Naive thymus-derived CD8-positive, alpha-beta T cell (primary cell): ENCODE measurements around the gene SPHK2. TPM values are rescaled to one million over a fixed set of nuclear protein-coding genes. Genes with fewer than 3 reads are reported as not detected.
A peak's percentile ranks its signal among the peaks of the same experiment; 100 is the strongest.

Experiments used
- ATAC-seq, 2 donors: fragments of 150-1000 bp; cut with Tn5 transposase in 1 of 2; sonication (Bioruptor Pico), chemical (Tn5 transposase) in 1 of 2; 1 replicate in 1 of 2; 2 replicates in 1 of 2; pipeline ENCODE4 v1.10.0; 2021; ENCODE audit warnings: mild to moderate bottlenecking in 2 of 2, moderate library complexity in 2 of 2
- POLR2A ChIA-PET: fragments of 350-600 bp; sonication (Branson Sonifier 250); formaldehyde crosslinking; loops from one replicate; lab custom pipeline; 2021; ENCODE audit warnings: antibody characterized with exemption; lab: Charles Lee
- DNase-seq, 10 donors: peaks; one replicate each; pipeline versions ENCODE4 v3.0.0 to v3.0.0-alpha.2; 2020 to 2022
- H3K27ac Mint-ChIP-seq, 10 donors: one replicate each; pipeline ENCODE4 v1.8.0; 2020 to 2022; ENCODE audit warnings: mild to moderate bottlenecking in 10 of 10, mixed read lengths in 10 of 10, moderate library complexity in 4 of 10, inconsistent platforms in 1 of 10
- H3K27me3 Mint-ChIP-seq, 5 donors: one replicate each; pipeline ENCODE4 v1.8.0; 2021 to 2022; ENCODE audit warnings: mixed read lengths in 5 of 5
- H3K36me3 Mint-ChIP-seq, 3 donors: one replicate each; pipeline ENCODE4 v1.8.0; 2020 to 2022; ENCODE audit warnings: mixed read lengths in 3 of 3, mild to moderate bottlenecking in 2 of 3, inconsistent platforms in 1 of 3
- H3K4me1 Mint-ChIP-seq, 4 donors: one replicate each; pipeline ENCODE4 v1.8.0; 2021 to 2022; ENCODE audit warnings: mixed read lengths in 4 of 4
- H3K4me3 Mint-ChIP-seq, 10 donors: one replicate each; pipeline ENCODE4 v1.8.0; 2020 to 2022; ENCODE audit warnings: mild to moderate bottlenecking in 10 of 10, mixed read lengths in 10 of 10, moderate library complexity in 6 of 10, inconsistent platforms in 1 of 10
- H3K9me3 Mint-ChIP-seq, 9 donors: one replicate each; pipeline ENCODE4 v1.8.0; 2020 to 2022; ENCODE audit warnings: mixed read lengths in 9 of 9, mild to moderate bottlenecking in 3 of 9, inconsistent platforms in 1 of 9, moderate library complexity in 1 of 9
- polyA plus RNA-seq, 3 donors: library from polyadenylated mRNA; unstranded; fragments of 300-500 nt; fragmentation: Illumina TruSeq; gene quantifications; one replicate each; pipeline ENCODE4 v1.2.3, GENCODE V29; 2021
- total RNA-seq, 8 experiments: library from RNA in 2 of 8; stranded (reverse) in 2 of 8; gene quantifications; one replicate each; pipeline ENCODE4 v1.2.3 and lab custom pipeline; 2021 to 2026

SPHK2 gene
- total and polyA plus RNA-seq, 5 experiments from 2014 or later: 7.5 to 40.4 (median 9.1) TPM

DNA sequence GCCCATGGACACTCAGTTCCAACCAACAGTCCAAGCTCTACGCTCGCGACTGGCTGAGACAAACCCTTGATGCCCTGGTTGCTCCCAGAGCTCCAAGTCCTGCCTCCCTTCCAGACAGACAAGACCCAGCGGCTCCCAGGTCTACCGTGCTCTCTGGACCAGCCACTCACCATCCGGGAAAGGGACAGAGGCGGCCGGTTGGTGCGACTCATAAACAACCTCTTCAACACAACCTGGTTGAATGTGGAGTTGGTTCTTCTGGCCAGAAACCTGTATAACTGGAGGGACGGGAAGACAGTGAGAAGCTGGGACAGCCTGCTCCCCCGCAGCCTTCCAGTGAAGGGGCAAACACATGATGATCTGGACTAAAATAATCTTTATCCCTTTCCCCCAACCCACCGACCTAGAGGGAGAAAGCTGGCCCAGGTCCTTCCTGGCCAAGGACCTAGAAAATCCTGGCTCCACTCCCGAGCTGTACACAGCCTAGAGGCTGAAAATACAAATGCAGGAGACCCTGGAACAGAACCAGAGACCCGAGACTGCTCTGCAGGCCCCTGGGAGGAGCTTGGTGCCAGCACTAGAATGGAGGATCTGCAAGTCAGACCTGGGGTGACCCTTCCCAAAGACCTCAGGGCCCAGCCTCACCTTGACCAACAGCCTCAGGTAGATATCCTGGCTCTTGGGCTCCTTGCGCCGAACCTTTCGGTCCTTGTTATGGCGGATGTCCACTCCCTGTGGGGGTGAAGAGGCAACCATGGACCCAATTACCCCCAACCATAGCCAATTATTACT, 2.0 kb upstream of the SPHK2 start:
- peak overlapping the region; percentile 25 to 99 (median 98) for H3K27ac Mint-ChIP-seq
- ATAC-seq (no peak), DNase-seq (no peak)
- no peaks in the 10 kb centered on the region for H3K9me3 Mint-ChIP-seq
- POLR2A ChIA-PET: interaction anchor here (0.6 to 5.4 kb wide), 8 partner anchors 8 to 141 kb away, joined by 3 to 70 read pairs (median 6); partner anchors contain the start of genes CA11 and DBP
- H3K27me3 Mint-ChIP-seq: no peaks in the 10 kb centered on the region
- H3K4me3 Mint-ChIP-seq: peak overlapping the region; percentile 94 to 99 (median 96)
- H3K36me3 Mint-ChIP-seq: peaks cover 0 to 34% (median 15%) of the 10 kb centered on the region in 3 donors
- peaks cover 24 to 50% (median 35%) of the 10 kb centered on the region in 4 donors for H3K4me1 Mint-ChIP-seq

DNA sequence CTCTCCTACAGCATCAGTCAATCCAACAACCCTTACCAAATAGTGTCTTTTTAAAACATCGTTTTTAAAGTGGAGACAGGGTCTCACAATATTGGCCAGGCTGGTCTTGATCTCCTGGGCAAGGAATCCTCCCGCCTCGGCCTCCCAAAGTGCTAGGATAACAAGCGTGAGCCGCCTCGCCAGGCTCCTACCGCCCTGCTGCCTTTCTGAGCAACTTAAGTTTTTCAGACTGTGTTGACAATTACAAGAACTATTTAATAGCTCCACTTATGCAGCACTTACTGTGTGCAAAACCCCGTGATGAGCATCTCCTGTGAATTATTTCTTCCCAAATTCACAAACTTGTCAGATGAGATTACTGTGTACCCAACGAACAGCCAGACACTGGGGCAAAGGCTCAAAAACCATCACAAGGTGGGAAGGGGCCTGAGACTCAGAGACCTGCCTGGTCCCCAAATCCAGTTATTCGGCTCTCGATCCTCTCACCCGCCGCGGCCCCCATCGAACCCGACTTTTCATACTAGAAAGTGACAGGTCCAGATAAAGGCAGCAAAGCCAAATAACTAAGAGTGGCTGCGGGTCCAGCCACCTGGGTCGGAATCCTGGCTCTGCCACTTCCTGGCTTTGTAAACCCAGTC, 909 bp upstream of the SPHK2 start:
- POLR2A ChIA-PET: interaction anchor here (0.6 to 5.4 kb wide), 17 partner anchors 8 to 1363 kb away, joined by 3 to 70 read pairs (median 7); partner anchors contain the start of genes CA11, DBP, GYS1 and LMTK3
- Mint-ChIP-seq H3K4me3 (peak overlapping the region; percentile 94 to 99 (median 96)), H3K4me1 (peaks cover 27 to 59% (median 40%) of the 10 kb centered on the region in 4 donors), H3K36me3 (peaks cover 0 to 37% (median 15%) of the 10 kb centered on the region in 3 donors), H3K27ac (peak overlapping the region; percentile 94 to 99 (median 98)), H3K27me3 (no peaks in the 10 kb centered on the region), H3K9me3 (no peaks in the 10 kb centered on the region)
- DNase-seq: no peak
- ATAC-seq: no peak

DNA sequence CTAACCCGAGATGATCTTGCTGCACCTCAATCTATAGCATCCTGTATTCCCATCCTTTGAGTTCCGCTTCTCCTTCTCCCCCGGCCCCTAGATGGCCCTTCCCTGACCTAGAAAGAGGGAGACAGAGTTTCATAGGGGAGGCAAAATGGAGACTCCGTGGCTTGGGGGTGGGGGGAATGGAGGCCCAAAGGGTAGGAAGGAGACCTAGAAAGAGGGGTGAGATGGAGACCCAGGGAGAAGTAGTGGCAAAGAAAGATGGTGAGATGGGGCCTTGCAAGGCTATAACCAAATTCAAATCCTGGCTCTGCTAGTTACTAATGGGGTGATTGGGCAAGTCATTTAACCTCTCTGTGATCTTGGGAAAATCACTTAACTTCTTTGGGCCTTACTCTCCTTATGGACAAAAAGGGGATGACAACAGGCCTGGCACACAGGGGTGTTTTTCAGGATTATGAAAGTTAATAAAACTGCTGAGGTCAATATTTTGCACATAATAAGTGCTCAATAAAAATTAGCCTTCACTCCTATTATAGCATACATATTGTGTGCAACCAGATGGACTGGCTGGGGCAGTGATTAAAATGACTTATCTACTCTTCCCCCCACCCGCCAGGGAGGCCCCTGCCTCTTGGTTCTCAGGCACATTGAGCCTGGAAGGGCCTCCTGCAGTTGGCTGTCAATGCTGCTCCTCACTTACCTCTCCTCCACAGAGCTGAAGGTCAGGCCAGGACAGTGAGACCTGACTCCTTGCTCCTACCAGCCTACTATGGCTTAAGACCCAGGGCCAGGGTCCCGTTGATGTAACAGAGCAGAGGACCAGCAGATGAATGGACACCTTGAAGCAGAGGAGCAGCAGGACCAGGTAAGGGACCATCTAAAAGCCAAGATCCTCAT, 633 bp downstream of the SPHK2 start:
- peaks cover 32 to 71% (median 54%) of the 10 kb centered on the region in 4 donors for H3K4me1 Mint-ChIP-seq
- no peak for ATAC-seq
- H3K27me3 Mint-ChIP-seq: no peaks in the 10 kb centered on the region
- POLR2A ChIA-PET: interaction anchor here (0.6 to 5.4 kb wide), 27 partner anchors 9 to 875 kb away, joined by 3 to 70 read pairs (median 6); partner anchors contain the start of genes CA11, DBP, GYS1 and KDELR1
- H3K36me3 Mint-ChIP-seq: peaks cover 0 to 40% (median 15%) of the 10 kb centered on the region in 3 donors
- no peak for DNase-seq
- H3K9me3 Mint-ChIP-seq: no peaks in the 10 kb centered on the region
- peak overlapping the region; percentile 94 to 99 (median 96) for H3K4me3 Mint-ChIP-seq
- H3K27ac Mint-ChIP-seq: peak overlapping the region; percentile 94 to 99 (median 98)

DNA sequence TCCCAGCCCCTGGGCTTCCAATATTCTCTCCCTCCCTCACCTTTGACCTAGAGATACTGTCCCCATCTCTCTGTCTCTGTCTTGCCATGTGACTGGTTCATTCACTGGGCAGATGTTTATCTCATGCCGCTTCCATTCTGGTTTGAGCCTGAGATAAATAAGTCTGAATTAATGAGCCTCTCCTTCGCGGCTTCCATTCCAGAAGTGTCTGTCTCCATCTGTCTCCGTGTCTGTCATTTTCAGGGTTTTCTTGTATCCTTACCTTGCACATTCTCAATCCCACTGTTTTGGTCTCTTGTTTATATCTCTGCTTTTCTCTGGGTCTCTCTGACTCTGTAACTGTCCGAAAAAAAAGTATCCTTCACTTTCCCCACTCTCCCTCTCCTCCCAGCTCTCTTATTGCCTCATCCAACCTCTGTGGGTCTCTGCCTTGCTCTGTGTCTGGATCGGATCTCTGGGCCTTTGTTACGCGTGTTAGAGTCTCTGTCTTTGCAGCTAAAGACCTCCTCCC, 4.3 kb downstream of the SPHK2 start:
- H3K27ac Mint-ChIP-seq: peak overlapping the region; percentile 90 to 98 (median 94)
- peaks cover 0 to 19% (median 0%) of the 10 kb centered on the region in 3 donors for H3K36me3 Mint-ChIP-seq
- POLR2A ChIA-PET: interaction anchor here (0.6 to 3.4 kb wide), 9 partner anchors 10 to 493 kb away, joined by 3 to 37 read pairs (median 5); partner anchors contain the start of genes CA11, DBP, SYNGR4 and TMEM143
- H3K4me1 Mint-ChIP-seq: peaks cover 31 to 58% (median 44%) of the 10 kb centered on the region in 4 donors
- DNase-seq (no peak), ATAC-seq (no peak)
- no peaks in the 10 kb centered on the region for H3K9me3 Mint-ChIP-seq
- H3K4me3 Mint-ChIP-seq: peak overlapping the region; percentile 80 to 98 (median 87)
- no peaks in the 10 kb centered on the region for H3K27me3 Mint-ChIP-seq

DNA sequence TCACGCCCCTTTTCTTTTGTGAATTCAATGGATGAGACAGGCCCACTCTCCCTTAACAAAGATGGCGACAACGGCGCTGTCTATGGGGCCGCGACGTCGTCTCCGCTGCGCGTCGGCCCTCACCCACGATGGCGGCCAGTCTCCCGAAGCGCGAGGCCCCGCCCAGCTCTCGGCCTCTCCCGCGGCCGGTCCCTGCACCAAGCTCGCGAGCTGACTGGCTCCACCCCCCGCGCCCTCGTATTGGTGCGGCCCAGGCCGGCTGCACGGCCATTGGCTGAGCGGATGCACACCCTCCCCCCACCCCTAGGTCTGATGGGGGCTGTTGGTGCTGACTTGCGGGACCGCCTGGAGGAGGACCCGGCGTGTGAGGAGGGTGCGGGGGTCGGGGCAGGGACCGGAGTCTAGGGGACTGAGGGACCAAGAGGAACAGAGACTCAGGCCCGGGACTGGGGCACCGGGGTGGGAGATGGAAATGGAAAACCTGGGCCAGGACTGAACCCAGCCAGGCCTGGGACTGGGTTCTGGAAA, 4.8 kb downstream of the SPHK2 start:
- H3K36me3 Mint-ChIP-seq: peaks cover 0 to 21% (median 0%) of the 10 kb centered on the region in 3 donors
- ATAC-seq (peak; percentile 75 to 80), DNase-seq (peak; percentile 83 to 96 (median 90))
- POLR2A ChIA-PET: interaction anchor here (0.6 to 3.4 kb wide), 9 partner anchors 10 to 493 kb away, joined by 3 to 37 read pairs (median 4); partner anchors contain the start of genes CA11, DBP, LMTK3 and SYNGR4
- H3K4me3 Mint-ChIP-seq: peak overlapping the region; percentile 80 to 98 (median 87)
- peak overlapping the region; percentile 90 to 98 (median 94) for H3K27ac Mint-ChIP-seq
- H3K9me3 Mint-ChIP-seq: no peaks in the 10 kb centered on the region
- H3K4me1 Mint-ChIP-seq: peaks cover 30 to 55% (median 44%) of the 10 kb centered on the region in 4 donors
- H3K27me3 Mint-ChIP-seq: no peaks in the 10 kb centered on the region

DNA sequence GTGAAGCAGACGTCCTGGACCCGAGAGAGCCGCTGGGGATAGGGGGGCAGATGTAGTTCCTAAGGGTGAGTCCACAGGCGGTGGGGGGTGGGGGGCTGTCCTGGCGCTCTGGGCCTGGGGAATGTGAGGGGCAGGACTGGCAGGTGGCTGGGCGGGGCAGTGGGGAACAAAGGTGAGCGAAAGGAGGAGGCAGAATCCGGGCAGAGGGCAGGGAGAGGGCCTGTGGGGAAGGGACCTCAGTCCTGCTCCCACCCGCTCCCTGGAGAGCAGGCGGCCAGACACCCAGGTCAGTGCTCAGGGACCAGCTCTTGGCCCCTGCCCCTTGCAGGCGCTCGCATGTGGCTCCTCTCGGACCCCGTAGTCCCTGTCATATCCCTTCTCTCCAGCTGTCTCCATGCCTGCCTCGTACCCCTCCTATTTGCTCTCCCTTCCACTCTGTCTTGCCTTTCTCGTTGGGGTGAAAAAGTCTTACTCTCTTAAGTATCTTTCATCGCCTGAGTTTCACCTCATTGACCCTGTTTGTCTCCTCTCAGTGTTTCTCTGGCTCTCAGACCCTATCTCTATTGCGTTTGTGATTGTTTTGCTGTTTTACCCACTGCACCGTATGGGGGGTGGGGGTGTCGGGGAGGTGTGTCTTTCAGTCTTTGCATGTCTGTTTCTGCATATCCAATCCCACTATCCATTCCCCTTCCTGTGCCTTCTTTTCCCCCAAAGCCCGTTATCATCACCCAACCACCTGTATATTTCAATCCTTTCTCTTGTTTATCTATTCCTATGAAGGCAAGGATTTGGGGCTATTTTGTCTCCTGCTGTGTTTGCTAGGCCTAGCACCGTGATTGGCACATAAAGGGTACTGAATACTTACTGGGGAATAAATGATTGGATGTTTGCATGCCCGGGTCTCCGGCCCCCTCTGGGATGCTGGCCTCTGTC, 5.8 kb downstream of the SPHK2 start:
- POLR2A ChIA-PET: interaction anchor here (3.0 kb wide), 1 partner anchor 9 kb away, joined by 37 read pairs; no protein-coding TSS in a partner anchor
- Mint-ChIP-seq H3K36me3 (peaks cover 0 to 29% (median 0%) of the 10 kb centered on the region in 3 donors), H3K9me3 (no peaks in the 10 kb centered on the region), H3K4me3 (peak overlapping the region in 8 of 10 donors; percentile 54 to 92 (median 76)), H3K4me1 (peaks cover 26 to 47% (median 38%) of the 10 kb centered on the region in 4 donors), H3K27me3 (no peaks in the 10 kb centered on the region), H3K27ac (peak overlapping the region; percentile 6 to 98 (median 87))
- ATAC-seq (no peak), DNase-seq (peak in 1 of 10 donors; percentile 63)

DNA sequence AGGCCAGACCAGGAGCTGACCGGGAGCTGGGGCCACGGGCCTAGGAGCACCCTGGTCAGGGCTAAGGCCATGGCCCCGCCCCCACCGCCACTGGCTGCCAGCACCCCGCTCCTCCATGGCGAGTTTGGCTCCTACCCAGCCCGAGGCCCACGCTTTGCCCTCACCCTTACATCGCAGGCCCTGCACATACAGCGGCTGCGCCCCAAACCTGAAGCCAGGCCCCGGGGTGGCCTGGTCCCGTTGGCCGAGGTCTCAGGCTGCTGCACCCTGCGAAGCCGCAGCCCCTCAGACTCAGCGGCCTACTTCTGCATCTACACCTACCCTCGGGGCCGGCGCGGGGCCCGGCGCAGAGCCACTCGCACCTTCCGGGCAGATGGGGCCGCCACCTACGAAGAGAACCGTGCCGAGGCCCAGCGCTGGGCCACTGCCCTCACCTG, 6.6 kb downstream of the SPHK2 start:
- Mint-ChIP-seq H3K9me3 (no peaks in the 10 kb centered on the region), H3K4me1 (peaks cover 24 to 45% (median 36%) of the 10 kb centered on the region in 4 donors), H3K36me3 (peaks cover 0 to 35% (median 4%) of the 10 kb centered on the region in 3 donors), H3K27ac (peak overlapping the region in 3 of 10 donors; percentile 6 to 72 (median 31)), H3K4me3 (no peak overlapping the region), H3K27me3 (no peaks in the 10 kb centered on the region)
- DNase-seq (no peak), ATAC-seq (no peak)
- POLR2A ChIA-PET: no interaction called here

DNA sequence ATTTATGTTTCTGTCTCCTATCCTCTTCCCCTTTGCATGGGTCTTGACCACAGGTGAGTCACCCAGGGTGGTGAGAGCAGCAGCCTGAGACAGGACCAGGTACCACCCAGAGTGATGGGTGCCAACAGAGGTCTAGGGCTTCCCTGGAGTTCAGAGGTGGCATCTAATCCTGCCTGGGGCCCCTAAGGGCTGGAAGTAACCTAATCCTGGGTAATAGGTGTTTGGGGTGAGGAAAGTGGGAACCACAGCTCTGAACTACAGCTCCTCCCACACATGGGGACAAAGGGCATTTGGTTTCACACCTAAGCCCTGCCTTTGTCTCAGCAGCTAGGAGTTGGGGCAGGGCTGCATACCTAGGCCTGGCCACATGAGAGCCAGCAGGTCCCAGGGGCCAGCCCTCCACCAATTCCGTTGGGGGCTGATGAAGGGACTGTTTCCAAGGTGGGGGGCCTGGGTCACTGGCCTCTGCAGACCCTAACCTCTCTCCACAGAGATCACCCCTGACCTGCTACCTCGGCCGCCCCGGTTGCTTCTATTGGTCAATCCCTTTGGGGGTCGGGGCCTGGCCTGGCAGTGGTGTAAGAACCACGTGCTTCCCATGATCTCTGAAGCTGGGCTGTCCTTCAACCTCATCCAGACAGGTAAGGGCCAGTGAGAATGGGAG, 8.0 kb downstream of the SPHK2 start:
- ATAC-seq (no peak), DNase-seq (no peak)
- Mint-ChIP-seq H3K36me3 (peaks cover 0 to 40% (median 5%) of the 10 kb centered on the region in 3 donors), H3K4me3 (peak overlapping the region in 2 of 10 donors; percentile 9 to 24), H3K27me3 (no peaks in the 10 kb centered on the region), H3K9me3 (no peaks in the 10 kb centered on the region), H3K27ac (peak overlapping the region in 5 of 10 donors; percentile 27 to 65 (median 37)), H3K4me1 (peaks cover 23 to 43% (median 41%) of the 10 kb centered on the region in 4 donors)
- POLR2A ChIA-PET: interaction anchor here (2.1 to 4.6 kb wide), 3 partner anchors 7 to 18 kb away, joined by 8 to 38 read pairs (median 34); partner anchors contain the start of genes CA11, DBP, RPL18 and SPHK2

DNA sequence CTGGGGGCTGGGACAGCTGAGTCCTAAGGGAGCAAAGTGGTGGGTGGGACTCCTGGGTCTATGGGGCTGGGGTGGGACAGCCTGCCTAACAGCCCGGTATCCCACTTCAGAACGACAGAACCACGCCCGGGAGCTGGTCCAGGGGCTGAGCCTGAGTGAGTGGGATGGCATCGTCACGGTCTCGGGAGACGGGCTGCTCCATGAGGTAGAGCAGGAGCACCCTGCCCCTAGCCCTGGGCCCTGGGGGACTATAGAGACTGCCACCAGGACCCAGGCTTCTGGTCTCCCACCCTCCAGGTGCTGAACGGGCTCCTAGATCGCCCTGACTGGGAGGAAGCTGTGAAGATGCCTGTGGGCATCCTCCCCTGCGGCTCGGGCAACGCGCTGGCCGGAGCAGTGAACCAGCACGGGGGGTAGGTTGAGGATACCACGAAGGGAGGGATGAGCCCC, 8.6 kb downstream of the SPHK2 start:
- Mint-ChIP-seq H3K36me3 (peaks cover 0 to 42% (median 8%) of the 10 kb centered on the region in 3 donors), H3K4me1 (peaks cover 25 to 45% (median 43%) of the 10 kb centered on the region in 4 donors), H3K27ac (peak overlapping the region in 1 of 10 donors; percentile 48), H3K9me3 (no peaks in the 10 kb centered on the region), H3K27me3 (no peaks in the 10 kb centered on the region), H3K4me3 (peak overlapping the region in 1 of 10 donors; percentile 24)
- POLR2A ChIA-PET: interaction anchor here (0.5 to 4.6 kb wide), 4 partner anchors 8 to 163 kb away, joined by 3 to 38 read pairs (median 21); partner anchors contain the start of genes CA11, DBP, RPL18 and SPHK2
- DNase-seq: no peak
- ATAC-seq: no peak
